NCI-H82 (cell line): ENCODE measurements around the gene PLA2G15.
A peak's percentile ranks its signal among the peaks of the same experiment; 100 is the strongest.

Source experiments
- DNase-seq: peaks from one replicate; lab custom pipeline; 2025; lab: John Stamatoyannopoulos, UW

Gene PLA2G15

DNA sequence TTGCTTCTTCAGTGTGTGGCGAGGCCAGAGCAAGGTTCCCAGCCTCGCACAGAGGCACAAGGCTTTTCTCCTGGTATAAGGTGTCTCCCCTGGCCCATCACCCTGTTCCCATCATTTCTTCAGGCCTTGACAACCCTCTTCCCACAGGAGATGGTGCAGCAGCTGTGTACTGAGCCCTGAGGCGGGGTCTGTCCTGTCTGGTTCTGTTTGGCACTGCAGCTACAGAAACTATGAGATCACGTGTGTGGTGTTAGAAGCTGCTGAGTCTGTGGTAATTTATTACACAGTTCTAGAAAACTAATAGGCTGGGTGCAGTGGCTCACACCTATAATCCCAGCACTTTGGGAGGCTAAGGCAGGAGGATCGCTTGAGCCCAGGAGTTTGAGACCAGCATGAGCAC, 7.2 kb downstream of the PLA2G15 start:
- DNase-seq = no peak

DNA sequence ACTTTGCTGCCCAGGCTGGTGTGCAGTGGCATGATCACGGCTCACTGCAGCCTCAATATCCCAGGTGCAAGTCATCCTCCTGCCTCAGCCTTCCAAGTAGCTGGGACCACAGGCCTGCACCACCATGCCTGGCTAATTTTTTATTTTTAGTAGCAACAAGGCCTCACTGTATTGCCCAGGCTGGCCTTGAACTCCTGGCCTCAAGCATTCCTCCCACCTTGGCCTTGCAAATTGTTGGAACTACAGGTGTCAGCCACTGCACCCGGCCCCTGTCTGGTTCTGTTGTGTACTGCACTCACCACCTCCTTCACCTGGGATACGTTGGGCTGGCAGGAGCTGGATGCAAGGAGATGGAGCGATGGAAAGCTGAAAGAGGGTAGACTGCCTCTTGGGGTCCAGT, 8.5 kb downstream of the PLA2G15 start:
- DNase-seq = no peak

GRCh38 chr16:68255712-68256111, 10.5 kb downstream of the PLA2G15 start:
- DNase-seq = no peak

DNA sequence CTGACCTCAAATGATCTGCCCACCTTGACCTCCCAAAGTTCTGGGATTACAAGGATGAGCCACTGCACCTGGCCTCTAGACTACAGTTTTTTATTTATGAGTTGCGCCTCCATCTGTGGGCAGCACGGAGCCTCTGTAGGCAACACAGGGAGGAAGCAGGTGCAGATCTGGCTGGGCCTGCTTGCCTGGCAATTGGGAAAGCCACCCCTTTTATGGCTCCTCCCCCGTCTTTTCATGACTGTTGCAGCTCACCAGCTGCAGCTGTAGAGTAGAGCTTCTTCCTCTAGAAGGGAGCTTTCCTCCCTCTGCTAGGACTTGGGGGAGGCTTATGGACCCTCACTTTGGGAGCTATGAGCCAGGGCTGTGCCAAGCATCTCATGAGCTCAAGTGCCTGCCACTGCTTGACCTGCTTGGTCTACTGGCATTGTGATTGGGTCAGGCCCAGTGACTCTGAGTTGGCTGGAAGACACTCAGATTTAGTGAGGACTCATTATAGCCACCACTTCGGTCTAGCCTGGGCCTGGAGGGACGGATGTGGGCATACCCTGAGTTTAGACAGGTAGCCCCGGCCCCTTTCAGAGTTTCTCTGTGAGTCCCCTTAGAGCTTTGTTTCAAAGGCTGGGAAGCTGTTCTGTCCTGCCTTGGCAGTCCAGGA, 12.2 kb downstream of the PLA2G15 start:
- DNase-seq = peak; percentile 12

DNA sequence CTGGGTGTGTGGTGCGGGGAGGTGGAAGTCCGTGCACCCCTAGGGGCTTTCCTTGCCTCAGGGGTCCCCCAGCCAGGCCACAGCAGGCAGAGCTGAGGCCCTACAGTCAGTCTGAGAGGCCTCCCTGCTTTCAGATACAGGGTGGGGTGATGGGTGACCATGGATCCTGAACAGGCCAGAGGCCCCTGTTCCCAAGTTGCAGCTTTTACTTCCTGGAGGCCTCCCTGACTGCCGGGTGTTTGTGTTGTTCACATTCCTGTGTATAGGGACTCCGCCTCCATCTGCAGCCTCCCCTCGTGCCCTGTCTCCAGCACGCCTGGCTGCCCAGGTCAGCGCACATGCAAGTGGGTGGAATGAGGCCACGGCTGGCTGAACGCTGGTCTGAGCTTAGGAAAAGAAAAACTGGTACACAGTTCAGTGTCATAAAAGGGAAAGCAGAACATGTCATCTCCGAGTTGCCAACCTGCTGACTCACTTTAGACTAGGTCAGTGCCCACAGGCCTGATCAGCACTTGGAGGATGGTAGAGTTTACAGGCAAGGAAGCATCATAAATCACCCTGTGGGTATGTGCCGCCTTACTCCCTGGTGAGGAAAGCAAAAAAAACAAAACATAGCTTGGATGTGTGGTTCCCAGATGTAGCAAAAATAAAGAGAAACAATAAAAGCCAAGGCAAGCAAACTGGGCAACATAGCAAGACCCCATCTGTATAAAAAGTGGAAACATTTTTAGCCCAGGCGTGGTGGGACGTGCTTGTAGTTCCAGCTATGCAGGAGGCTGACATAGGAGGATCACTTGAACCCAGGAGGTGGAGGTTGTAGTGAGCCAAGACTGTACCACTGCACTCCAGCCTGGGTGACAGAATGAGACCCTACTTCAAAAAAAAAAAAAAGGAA, 13.0 kb downstream of the PLA2G15 start:
- no peak for DNase-seq

DNA sequence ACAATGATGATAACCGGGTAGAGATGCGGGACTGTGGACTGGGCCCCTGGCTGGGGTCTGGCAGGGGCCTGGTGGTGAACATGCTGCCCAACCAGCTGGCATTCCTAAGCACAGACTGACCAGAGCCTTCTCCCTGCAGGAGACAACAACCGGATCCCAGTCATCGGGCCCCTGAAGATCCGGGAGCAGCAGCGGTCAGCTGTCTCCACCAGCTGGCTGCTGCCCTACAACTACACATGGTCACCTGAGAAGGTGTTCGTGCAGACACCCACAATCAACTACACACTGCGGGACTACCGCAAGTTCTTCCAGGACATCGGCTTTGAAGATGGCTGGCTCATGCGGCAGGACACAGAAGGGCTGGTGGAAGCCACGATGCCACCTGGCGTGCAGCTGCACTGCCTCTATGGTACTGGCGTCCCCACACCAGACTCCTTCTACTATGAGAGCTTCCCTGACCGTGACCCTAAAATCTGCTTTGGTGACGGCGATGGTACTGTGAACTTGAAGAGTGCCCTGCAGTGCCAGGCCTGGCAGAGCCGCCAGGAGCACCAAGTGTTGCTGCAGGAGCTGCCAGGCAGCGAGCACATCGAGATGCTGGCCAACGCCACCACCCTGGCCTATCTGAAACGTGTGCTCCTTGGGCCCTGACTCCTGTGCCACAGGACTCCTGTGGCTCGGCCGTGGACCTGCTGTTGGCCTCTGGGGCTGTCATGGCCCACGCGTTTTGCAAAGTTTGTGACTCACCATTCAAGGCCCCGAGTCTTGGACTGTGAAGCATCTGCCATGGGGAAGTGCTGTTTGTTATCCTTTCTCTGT, 14.0 kb downstream of the PLA2G15 start:
- no peak for DNase-seq

- no peak for DNase-seq
Measured at GRCh38 chr16:68263559-68264127, 18.5 kb downstream of the PLA2G15 start.

DNA sequence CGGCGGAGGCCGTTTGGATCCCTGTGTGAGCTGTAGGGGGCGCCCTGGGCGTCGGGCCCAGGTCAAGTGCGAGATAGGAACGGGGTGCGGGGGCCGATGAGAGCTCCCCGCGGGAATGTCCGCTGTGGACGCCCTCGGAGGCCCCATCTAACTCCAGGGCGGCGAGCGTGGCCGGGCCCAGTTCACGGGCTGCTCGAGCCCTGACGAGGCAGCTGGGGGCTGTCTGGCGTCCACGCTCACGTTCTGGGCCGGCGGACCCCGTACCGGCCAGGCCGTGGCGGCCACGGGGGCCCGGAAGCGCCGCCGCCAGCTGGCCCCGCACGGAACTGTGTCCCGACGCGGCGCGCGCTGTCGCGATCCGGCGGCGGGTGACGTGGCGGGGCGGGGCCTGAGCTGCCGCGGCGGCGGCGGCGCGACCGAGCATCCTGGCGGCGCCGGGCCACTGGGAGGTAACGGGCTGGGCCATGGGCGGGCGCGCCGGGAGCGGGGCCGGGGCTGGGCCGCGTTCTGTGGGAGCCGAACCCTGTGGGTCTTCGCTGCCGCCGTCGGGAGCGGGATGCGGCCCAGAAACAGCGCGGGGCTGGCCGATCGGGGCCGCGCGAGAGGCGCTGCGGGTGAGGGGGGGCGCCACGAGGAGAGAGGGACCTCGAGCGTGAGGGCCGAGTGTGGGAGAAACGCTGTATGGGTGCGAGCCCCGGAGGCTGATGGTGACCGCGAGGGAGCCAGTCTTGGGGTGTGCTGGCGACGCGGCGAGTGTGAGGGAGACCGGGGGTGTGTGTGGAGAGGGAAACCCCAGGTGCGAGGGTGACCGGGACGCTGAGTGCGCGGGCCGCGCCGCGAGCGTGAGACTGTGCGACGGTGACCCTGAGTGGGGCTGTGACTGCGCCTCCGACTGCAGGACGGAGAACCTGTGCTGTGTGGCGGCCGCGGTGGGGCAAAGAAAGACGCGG, 19.2 kb downstream of the PLA2G15 start, which contains the start of gene SLC7A6:
TSS of gene SLC7A6 (plus strand) at position 399 of the 950 bp plus-strand sequence. CDS start 10,201 bp downstream, outside the sequence.
- peak; percentile 72 for DNase-seq

GRCh38 chr16:68265078-68265920, 20.1 kb downstream of the PLA2G15 start:
- peak; percentile 46 for DNase-seq

DNA sequence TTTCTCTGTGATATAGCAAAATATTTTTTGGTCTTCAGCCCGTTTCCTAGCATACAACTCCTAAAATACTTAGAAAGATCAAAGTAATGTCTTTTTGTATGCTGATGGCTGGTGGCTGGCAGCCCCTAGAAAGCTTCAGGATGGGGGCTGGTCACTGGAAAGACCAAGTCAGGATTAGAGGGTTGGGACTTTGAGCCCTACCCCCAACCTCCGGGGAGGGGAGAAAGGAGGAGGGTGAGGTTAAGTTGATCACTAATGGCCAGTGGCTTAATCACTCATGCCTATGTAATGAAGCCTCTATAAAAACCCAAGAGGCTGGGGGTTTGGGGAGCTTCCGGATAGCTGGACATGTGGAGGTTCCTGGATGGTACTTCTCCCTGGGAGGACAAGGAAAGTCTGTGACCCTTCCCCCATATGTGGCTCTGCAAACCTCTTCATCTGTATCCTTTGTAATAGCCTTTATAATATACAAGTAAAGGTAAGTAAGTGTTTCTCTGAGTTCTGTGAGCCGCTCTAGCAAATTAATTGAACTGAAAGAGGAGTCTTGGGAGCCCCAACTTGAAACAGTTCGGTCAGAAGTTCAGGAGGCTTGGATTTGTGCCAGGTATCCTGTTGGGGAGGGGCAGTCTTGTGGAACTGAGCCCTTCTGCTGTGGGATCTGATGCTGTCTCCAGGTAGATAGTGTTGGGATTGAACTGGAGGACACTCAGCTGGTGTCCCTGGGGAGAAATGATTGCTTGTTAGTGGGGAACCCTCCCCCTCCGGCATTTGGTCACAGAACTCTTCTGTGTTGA, 22.6 kb downstream of the PLA2G15 start:
- peak; percentile 86 for DNase-seq

DNA sequence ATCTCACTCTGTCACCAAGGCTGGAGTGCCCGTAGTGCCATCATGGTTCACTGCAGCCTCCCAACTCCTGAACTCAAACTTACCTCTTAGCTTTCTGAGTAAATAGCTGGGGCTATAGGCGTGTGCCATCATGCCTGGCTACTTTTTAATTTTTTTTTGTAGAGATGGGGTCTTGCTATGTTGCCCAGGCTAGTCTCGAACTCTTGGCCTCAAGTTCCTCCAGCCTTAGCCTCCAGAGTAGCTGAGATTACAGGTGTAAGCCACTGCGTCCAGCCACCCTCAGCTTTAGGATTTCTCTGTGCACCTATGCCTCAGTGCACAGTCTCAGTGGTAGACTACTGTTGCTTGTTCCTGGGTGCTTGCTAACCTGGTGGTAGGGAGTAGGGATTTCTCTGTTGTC, 24.6 kb downstream of the PLA2G15 start:
- no peak for DNase-seq

- DNase-seq = no peak
Measured at GRCh38 chr16:68270353-68270752, 25.2 kb downstream of the PLA2G15 start.

DNA sequence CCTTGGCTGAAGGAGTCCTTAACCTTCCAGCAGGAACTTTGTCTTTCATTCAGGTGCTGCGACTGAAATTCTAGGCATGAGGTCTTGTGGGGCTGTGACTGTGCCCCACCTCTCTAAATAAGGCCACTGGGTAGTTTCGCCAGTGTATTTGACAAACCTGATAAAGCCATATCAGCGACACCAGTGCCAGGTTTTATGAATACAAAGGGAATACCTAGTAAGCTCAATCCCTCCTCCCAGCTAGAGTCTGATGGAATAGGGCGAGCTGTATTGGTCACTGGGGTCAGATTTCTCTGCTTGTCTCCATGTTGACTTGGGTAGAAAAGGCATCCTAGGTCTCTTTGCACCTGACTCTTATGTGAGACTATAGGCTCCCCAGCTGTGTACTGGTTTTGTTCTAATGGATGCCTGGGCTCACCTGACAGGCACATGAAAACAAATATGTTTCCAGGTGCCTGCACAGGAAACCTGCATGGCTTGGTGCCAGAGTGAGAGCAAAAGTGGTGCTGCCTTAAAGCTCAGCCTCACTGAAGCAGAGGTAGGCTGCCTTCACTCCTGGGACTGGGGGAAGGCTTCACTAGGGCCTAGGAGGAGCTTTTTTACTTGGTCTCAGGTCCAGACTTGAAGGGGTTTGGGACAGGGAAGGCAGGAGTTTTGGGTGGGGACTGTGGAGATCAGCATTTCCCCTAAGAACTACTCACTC, 27.5 kb downstream of the PLA2G15 start:
- DNase-seq = no peak

DNA sequence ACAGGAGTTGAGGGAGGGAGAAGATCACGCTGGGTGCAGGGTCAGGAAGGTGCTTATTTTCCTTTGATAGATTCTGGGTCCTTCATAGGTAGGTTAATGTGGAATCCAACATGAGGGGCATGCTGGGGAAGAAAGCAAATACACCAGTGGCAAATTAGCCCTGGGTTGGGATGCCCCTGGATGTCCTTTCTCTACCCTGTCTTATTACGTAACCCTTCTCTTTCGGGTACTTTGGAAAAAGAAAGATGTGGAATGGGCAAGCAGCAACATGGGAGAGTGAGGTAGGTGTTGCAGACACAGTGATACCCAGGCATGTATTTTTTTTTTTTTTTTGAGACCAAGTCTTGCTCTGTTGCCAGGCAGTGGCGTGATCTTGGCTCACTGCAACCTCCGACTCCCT, 28.3 kb downstream of the PLA2G15 start:
- DNase-seq = no peak

DNA sequence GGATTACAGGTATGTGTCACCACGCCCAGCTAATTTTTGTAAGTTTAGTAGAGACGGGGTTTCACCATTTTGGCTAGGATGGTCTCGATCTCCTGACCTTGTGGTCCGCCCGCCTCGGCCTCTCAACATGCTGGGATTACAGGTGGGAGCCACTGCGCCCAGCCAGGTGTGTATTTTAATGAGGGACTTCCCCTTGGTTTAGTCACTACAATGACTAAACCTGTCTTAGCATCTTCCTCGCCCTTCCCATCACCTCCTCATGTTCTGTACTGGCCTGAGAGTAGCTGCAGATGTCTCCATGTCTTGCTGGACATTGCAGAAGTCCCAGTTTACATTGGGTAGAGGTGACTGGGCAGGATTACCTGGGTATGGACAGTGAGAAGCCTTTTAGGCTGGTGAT, 28.7 kb downstream of the PLA2G15 start:
- no peak for DNase-seq

DNA sequence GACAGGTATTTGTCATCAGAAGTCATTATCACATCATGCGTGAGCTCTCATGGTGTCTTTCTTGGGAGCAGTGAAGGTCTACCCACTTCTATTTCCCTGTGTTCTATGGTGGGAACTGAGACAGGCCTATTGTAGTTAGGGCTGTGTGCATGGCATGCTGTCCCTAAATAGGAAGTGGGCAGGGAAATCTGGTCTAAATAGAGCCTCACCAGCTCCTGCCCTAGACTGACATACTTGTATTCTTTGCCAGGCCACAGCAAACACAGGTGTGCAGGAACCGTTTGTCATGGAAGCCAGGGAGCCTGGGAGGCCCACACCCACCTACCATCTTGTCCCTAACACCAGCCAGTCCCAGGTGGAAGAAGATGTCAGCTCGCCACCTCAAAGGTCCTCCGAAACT, 29.3 kb downstream of the PLA2G15 start:
- DNase-seq = no peak

- no peak for DNase-seq
Measured at GRCh38 chr16:68275611-68276191, 30.5 kb downstream of the PLA2G15 start.

DNA sequence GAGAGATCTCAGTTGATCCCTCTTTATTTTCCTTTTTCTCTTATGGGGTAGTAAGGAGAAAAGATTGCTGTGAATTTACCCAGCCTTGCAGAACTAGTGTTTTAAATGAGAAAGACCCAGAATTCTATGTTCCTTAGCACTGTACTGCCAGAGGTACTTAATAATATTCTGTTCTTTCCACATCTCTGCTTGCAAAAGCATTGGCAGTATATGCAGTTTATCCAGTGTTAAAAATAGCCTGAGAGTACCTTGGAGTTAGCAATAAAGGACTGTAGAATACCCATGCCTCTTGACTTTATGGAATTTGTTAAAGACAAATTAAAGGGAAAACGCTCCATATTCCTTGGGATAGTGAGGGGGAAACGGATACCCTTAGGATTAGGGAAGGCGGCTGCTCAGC, 31.1 kb downstream of the PLA2G15 start:
- DNase-seq = no peak
